SU-DHL-6 (cell line): ENCODE data around the gene PLSCR4.
"Not testable (repeated sequence)": the region's sequence is repeated elsewhere in the genome, so short reads cannot be mapped to it uniquely, and the experiment has no call there.

Source experiments
- EZH2phosphoT487 ChIP-seq: fragments of 200-600 bp; sonication (generic), shearing (Covaris generic); conservative IDR thresholded peaks from 2 replicates; pipeline ENCODE4 v1.6.1; 2018; ENCODE audit warnings: mild to moderate bottlenecking, antibody characterized with exemption, low read length, moderate library complexity, mixed read lengths
- TF ChIP-seq, protein P1 (sequence below): fragments of 200-600 bp; sonication (generic); IDR thresholded peaks from one replicate; pipeline ENCODE4 v1.5.1; 2017; ENCODE audit warnings: antibody characterized with exemption, mild to moderate bottlenecking, low read length, moderate library complexity; ENCODE audit not compliant: insufficient read depth, poor library complexity, severe bottlenecking

DNA sequence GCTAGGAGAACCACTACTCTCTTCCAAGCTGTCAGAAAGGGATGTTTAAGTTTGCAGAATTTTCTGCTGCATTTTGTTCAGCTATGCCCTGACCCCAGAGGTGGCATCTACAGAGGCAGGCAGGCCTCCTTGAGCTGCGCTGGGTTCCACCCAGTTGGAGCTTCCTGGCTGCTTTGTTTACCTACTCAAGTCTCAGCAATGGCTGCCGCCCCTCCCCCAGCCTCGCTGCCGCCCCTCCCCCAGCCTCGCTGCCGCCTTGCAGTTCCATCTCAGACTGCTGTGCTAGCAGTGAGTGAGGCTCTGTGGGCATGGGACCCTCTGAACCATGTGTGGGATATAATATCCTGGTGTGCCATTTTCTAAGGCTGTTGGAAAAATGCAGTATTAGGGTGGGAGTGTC, 42.5 kb upstream of the PLSCR4 start:
- TF ChIP-seq, protein P1, sequence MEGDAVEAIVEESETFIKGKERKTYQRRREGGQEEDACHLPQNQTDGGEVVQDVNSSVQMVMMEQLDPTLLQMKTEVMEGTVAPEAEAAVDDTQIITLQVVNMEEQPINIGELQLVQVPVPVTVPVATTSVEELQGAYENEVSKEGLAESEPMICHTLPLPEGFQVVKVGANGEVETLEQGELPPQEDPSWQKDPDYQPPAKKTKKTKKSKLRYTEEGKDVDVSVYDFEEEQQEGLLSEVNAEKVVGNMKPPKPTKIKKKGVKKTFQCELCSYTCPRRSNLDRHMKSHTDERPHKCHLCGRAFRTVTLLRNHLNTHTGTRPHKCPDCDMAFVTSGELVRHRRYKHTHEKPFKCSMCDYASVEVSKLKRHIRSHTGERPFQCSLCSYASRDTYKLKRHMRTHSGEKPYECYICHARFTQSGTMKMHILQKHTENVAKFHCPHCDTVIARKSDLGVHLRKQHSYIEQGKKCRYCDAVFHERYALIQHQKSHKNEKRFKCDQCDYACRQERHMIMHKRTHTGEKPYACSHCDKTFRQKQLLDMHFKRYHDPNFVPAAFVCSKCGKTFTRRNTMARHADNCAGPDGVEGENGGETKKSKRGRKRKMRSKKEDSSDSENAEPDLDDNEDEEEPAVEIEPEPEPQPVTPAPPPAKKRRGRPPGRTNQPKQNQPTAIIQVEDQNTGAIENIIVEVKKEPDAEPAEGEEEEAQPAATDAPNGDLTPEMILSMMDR, result not testable (repeated sequence)
- TF ChIP-seq EZH2phosphoT487, result not testable (repeated sequence)
